Adrenal gland (tissue), 12 donors: Measurements from ENCODE around the gene KLHL25. TPM values are rescaled to one million over a fixed set of nuclear protein-coding genes. Genes with fewer than 3 reads are reported as not detected.
A peak's percentile ranks its signal among the peaks of the same experiment; 100 is the strongest.

Experiments used
- DNase-seq, 7 donors: peaks; one replicate each; pipeline ENCODE4 v3.0.0-alpha.2; 2019 to 2020
- H3K27ac ChIP-seq, 5 donors: fragments of 200-600 bp; sonication (generic) in 4 of 5; 1 replicate in 3 of 5; 2 replicates in 2 of 5; pipeline versions ENCODE4 v1.5.1 to v1.8.0; 2016 to 2020; ENCODE audit warnings: mild to moderate bottlenecking in 1 of 5
- H3K27me3 ChIP-seq: fragments of 200-600 bp; 2 replicates; pipeline ENCODE4 v1.8.0; 2021
- H3K36me3 ChIP-seq, 2 donors: fragments of 200-600 bp; replicated peaks in 1 of 2; 1 replicate in 1 of 2; 2 replicates in 1 of 2; pipeline versions ENCODE4 v1.5.1 to v1.8.0; 2018 to 2022
- H3K4me1 ChIP-seq, 2 donors: fragments of 200-600 bp; replicated peaks in 1 of 2; 1 replicate in 1 of 2; 2 replicates in 1 of 2; pipeline versions ENCODE4 v1.5.1 to v1.8.0; 2018 to 2021
- H3K4me3 ChIP-seq, 4 donors: fragments of 200-600 bp; sonication (generic) in 3 of 4; one replicate each; pipeline ENCODE4 v1.5.1; 2016 to 2018
- H3K9me3 ChIP-seq, 3 donors: fragments of 200-600 bp; sonication (generic) in 1 of 3; replicated peaks in 1 of 3; 1 replicate in 2 of 3; 2 replicates in 1 of 3; pipeline versions ENCODE4 v1.5.1 to v1.8.0; 2016 to 2021
- POLR2A ChIP-seq, 2 donors: fragments of 450-650 bp; IDR thresholded peaks; one replicate each; pipeline ENCODE4 v1.6.1; 2017; ENCODE audit warnings: antibody characterized with exemption in 2 of 2, mild to moderate bottlenecking in 2 of 2, moderate library complexity in 1 of 2
- WGBS, 4 donors: extraction: QIAGEN DNeasy Blood & Tissue Kit in 2 of 4; methylation state at CpG; one replicate each; pipeline versions ENCODE4 v1.1.5 to v1.1.7; 2013 to 2017; 5-methylcytosine and 5-hydroxymethylcytosine counted together
- intact Hi-C, 2 donors: fragments of 100-400 bp; cut with DNase I; formaldehyde crosslinking; loops; one replicate each; pipeline versions ENCODE4 v1.14.1 to v1.15.0; 2022 to 2023
- polyA plus RNA-seq, 3 donors: library from polyadenylated mRNA; stranded (reverse); fragments of 200-250 nt in 2 of 3; fragments of 350-450 nt in 1 of 3; fragmentation: Illumina TruSeq in 1 of 3; extraction: RNeasy Lipid Tissue Mini Kit (QIAGEN cat#74804) in 1 of 3; gene quantifications; one replicate each; pipeline ENCODE4 v1.2.3, GENCODE V29; 2013 to 2014
- total RNA-seq, 9 donors: library from RNA; depleted of rRNA in 4 of 9; stranded (reverse); fragments of >200 nt in 4 of 9; fragments of 120-200 nt in 1 of 9; fragmentation: NEBNext Ultra II Directional in 1 of 9; extraction: Animal tissue kit (Norgen Biotek cat#: 25700) in 1 of 9; gene quantifications; one replicate each; pipeline versions ENCODE4 v1.1.0 to v1.2.4, GENCODE V29; 2013 to 2023
- TF ChIP-seq, protein P1 (sequence below), 6 experiments: fragments of 450-650 bp in 4 of 6; fragments of 200-600 bp in 2 of 6; sonication (generic) in 1 of 6; IDR thresholded peaks; 1 replicate in 5 of 6; 2 replicates in 1 of 6; pipeline versions ENCODE4 v1.5.1 to v1.8.0; 2016 to 2021; ENCODE audit warnings: antibody characterized with exemption in 6 of 6, mild to moderate bottlenecking in 2 of 6, moderate library complexity in 1 of 6
- donor health status: healthy with polysubstance abuse.
- donor health status: Bipolar disorder and iron deficiency.
- donor health status: DM: yes; HTN: yes; CAD: no.
- donor health status: DM: no; HTN: no; CAD: no.
- donor health status: DM: no; HTN: no; CAD: no.
- donor health status: DM: yes; HTN: yes; CAD: no.

KLHL25 gene
- total and polyA plus RNA-seq, 12 donors: 1.4 to 6.2 (median 4.1) TPM

DNA sequence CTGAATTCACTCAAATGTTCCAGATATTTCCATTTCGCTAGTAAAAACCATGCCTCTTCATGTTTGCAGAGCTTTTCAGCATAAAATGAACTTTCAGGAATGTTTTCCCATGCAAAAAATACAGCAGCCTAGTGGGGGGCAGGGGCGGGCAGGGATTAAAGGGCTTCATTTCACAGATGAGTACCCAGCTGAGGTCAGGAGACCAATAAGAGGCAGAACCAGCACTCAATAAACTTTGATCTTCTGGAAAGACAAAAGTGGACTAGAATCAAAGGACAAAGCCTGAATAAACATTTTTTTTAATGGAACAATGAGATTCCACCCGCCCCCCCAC, 8.0 kb downstream of the KLHL25 start:
- Histone ChIP-seq H3K27ac (peak overlapping the region in 3 of 5 donors; percentile 51 to 62 (median 59)), H3K36me3 (no peaks in the 10 kb centered on the region), H3K4me1 (peaks cover 18 to 20% of the 10 kb centered on the region in 2 donors), H3K27me3 (no peaks in the 10 kb centered on the region), H3K9me3 (no peaks in the 10 kb centered on the region), H3K4me3 (no peak overlapping the region)
- no peak for DNase-seq
- TF ChIP-seq POLR2A (IDR thresholded peaks at IDR 0.05): no peak
- TF ChIP-seq, protein P1, sequence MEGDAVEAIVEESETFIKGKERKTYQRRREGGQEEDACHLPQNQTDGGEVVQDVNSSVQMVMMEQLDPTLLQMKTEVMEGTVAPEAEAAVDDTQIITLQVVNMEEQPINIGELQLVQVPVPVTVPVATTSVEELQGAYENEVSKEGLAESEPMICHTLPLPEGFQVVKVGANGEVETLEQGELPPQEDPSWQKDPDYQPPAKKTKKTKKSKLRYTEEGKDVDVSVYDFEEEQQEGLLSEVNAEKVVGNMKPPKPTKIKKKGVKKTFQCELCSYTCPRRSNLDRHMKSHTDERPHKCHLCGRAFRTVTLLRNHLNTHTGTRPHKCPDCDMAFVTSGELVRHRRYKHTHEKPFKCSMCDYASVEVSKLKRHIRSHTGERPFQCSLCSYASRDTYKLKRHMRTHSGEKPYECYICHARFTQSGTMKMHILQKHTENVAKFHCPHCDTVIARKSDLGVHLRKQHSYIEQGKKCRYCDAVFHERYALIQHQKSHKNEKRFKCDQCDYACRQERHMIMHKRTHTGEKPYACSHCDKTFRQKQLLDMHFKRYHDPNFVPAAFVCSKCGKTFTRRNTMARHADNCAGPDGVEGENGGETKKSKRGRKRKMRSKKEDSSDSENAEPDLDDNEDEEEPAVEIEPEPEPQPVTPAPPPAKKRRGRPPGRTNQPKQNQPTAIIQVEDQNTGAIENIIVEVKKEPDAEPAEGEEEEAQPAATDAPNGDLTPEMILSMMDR (IDR thresholded peaks at IDR 0.05): no peak
- intact Hi-C loops: loop anchor here in 1 of 2 donors (10.0 kb wide), 1 partner anchor 52 kb away; no protein-coding TSS in a partner anchor
- 54 to 72% (median 69%) methylated on average over 3 of the region's 3 CpGs for WGBS, 4 donors

DNA sequence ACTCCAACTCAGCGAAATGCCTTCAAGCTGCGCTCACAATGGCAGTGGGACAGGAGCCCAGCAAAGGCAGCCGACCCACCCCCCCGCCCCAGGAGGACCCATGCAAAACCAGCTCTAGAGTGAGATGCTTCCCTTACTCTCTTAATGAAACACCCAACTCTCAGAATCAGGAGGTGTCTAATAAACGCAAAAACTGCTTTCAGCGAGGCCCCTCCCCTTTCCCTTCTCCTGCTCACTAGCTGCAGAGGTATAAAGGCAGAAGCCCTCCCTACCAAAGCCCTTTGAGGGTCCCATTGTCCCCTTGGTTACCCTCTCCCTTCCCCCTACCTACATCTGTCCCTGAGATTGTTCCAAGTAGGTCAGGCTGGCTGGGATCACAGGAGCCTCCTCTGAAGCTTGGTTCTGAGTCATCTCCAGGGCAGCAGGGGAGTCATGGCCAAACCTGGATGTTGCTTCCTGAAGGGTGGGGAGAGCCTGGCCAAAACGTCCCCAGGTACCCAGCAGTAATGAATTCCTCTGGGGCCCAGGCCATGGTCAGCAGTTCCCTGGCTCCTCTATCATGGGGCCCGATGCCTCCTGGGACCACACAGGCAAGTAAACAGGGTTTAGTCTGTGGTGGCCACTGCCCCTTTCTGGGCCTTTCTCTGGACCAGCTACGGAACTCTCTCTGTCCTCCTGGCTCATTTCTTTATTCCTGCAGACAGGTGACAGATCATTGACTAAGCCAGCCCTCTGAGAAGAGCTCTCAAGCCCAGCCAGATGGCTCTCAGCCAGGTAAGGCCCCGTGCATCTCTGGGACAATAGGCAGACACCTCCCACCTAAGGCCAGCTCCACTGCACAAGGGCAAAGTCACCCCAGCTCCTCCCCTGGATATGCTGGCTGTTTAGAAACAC, 8.6 kb downstream of the KLHL25 start:
- H3K4me1 ChIP-seq: peaks cover 18 to 24% of the 10 kb centered on the region in 2 donors
- intact Hi-C loops: loop anchor here in 1 of 2 donors (10.0 kb wide), 1 partner anchor 51 kb away; no protein-coding TSS in a partner anchor
- TF ChIP-seq, protein P1 (IDR thresholded peaks at IDR 0.05): no peak
- TF ChIP-seq POLR2A (IDR thresholded peaks at IDR 0.05): no peak
- H3K27ac ChIP-seq: peak overlapping the region in 3 of 5 donors; percentile 51 to 62 (median 59)
- WGBS, 4 donors: 25 to 50% (median 33%) methylated on average over 7 to 10 of the region's 10 CpGs
- H3K4me3 ChIP-seq: no peak overlapping the region
- H3K9me3 ChIP-seq: no peaks in the 10 kb centered on the region
- H3K36me3 ChIP-seq: no peaks in the 10 kb centered on the region
- DNase-seq: peak; percentile 61 to 79 (median 74)
- H3K27me3 ChIP-seq: no peaks in the 10 kb centered on the region

- no peak overlapping the region for H3K27ac ChIP-seq
- H3K4me1 ChIP-seq: peaks cover 18 to 43% of the 10 kb centered on the region in 2 donors
- 85 to 91% (median 87%) methylated on average over 6 of the region's 6 CpGs for WGBS, 4 donors
- H3K36me3 ChIP-seq: no peaks in the 10 kb centered on the region
- intact Hi-C loops: loop anchor here in 1 of 2 donors (10.0 kb wide), 1 partner anchor 47 kb away; no protein-coding TSS in a partner anchor
- no peaks in the 10 kb centered on the region for H3K9me3 ChIP-seq
- H3K4me3 ChIP-seq: no peak overlapping the region
- no peaks in the 10 kb centered on the region for H3K27me3 ChIP-seq
- TF ChIP-seq, protein P1 (IDR thresholded peaks at IDR 0.05): no peak
- TF ChIP-seq POLR2A (IDR thresholded peaks at IDR 0.05): no peak
- no peak for DNase-seq
Measured at GRCh38 chr15:85782064-85782463, 12.7 kb downstream of the KLHL25 start.

GRCh38 chr15:85781099-85781498, 13.6 kb downstream of the KLHL25 start:
- peaks cover 10 to 35% of the 10 kb centered on the region in 2 donors for H3K4me1 ChIP-seq
- H3K27ac ChIP-seq: peak overlapping the region in 1 of 5 donors; percentile 37
- no peaks in the 10 kb centered on the region for H3K36me3 ChIP-seq
- no peak for DNase-seq
- no peak overlapping the region for H3K4me3 ChIP-seq
- 33 to 72% (median 57%) methylated on average over 5 to 7 of the region's 7 CpGs for WGBS, 4 donors
- H3K27me3 ChIP-seq: no peaks in the 10 kb centered on the region
- TF ChIP-seq POLR2A (IDR thresholded peaks at IDR 0.05): no peak
- TF ChIP-seq, protein P1 (IDR thresholded peaks at IDR 0.05): no peak
- H3K9me3 ChIP-seq: no peaks in the 10 kb centered on the region
- intact Hi-C loops: loop anchor here in 1 of 2 donors (10.0 kb wide), 1 partner anchor 46 kb away; no protein-coding TSS in a partner anchor
